Cardiac fibroblast (primary cell): ENCODE measurements around the gene RTL5.
A peak's percentile ranks its signal among the peaks of the same experiment; 100 is the strongest.

Source experiments
- DNase-seq, 2 donors: peaks; one replicate each; pipeline versions ENCODE4 v3.0.0 to v3.0.0-alpha.2; 2010; ENCODE audit warnings: low read depth in 2 of 2
- H3K4me3 ChIP-seq, 2 donors: replicated peaks in 1 of 2; 1 replicate in 1 of 2; 2 replicates in 1 of 2; pipeline ENCODE4 v1.5.1; 2011; ENCODE audit warnings: low read depth in 2 of 2, low read length in 2 of 2, mild to moderate bottlenecking in 2 of 2, moderate library complexity in 1 of 2
- TF ChIP-seq, protein P1 (sequence below): IDR thresholded peaks from one replicate; pipeline ENCODE4 v1.5.1; 2011; ENCODE audit warnings: low read depth, mild to moderate bottlenecking, low read length, inconsistent platforms

RTL5 gene

DNA sequence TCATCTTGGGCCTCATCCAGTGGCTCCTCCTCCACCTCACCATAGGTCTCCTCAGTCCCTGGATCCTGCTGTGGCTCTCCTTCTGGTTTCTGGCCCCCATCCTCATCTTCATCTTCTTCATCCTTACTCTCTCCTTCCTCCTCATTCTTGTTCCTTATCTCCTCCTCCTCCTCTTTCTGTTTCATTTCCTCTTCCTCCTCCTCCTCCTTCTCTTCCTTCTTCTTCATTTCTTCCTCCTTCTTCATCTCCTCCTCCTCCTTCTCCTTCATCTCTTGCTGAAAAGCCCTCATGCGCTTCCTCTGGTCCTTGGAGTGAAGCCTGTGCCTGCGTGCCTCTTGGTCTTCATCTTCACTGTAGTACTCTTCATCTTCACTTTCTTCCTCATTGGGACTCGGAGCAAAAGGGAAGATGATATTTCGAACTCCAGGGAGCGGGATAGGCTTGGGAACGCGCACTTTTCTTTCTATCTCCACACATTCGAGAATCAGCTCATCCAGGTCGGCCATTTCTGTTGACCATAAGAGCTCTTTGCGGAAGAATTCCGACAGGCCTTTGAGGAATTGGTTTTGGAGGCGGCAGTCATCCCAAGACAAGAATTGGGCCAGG, 1.5 kb downstream of the RTL5 start:
- DNase-seq: no peak
- TF ChIP-seq, protein P1, sequence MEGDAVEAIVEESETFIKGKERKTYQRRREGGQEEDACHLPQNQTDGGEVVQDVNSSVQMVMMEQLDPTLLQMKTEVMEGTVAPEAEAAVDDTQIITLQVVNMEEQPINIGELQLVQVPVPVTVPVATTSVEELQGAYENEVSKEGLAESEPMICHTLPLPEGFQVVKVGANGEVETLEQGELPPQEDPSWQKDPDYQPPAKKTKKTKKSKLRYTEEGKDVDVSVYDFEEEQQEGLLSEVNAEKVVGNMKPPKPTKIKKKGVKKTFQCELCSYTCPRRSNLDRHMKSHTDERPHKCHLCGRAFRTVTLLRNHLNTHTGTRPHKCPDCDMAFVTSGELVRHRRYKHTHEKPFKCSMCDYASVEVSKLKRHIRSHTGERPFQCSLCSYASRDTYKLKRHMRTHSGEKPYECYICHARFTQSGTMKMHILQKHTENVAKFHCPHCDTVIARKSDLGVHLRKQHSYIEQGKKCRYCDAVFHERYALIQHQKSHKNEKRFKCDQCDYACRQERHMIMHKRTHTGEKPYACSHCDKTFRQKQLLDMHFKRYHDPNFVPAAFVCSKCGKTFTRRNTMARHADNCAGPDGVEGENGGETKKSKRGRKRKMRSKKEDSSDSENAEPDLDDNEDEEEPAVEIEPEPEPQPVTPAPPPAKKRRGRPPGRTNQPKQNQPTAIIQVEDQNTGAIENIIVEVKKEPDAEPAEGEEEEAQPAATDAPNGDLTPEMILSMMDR: no peak
- no peak overlapping the region for H3K4me3 ChIP-seq

DNA sequence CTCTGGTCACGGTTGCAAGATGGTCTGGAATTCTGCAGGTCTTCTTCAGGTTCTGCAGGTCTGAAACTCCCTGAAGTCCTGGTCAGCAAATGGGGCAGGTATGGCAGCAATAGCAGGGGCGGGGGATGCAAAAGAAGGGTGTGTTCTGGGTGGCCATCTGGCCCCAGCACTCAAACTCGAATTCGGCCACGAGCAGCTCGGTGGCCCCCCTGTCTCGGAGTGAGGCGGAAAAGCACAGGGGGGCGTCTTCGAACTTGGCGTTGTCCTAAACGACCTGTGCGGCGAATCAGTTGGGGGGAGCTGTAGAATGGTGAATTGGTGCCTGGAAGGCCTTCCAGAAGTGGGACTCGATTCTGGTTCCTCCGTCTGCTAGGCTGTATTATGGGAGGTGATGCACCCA, 2.1 kb downstream of the RTL5 start:
- H3K4me3 ChIP-seq: no peak overlapping the region
- no peak for DNase-seq
- TF ChIP-seq, protein P1: no peak

DNA sequence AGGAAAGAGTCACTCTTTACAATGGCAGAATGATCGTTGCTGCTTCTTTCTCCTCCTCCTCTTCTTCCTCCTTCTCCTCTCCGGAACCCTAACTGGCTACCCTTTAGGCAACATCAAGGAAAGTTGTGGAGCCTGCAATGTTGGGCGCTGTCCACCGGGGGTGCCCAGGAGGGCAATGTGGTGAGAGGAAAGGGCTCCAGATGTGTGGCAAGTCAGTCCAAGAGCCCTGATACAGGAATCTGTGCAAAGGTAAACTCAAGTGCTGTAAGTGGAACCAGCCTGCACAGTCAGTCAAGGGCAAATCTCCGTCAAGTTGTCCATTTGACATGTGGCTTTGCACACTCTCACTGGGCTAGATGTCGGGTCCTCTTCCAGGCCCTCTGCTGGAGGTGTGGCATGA, 2.8 kb downstream of the RTL5 start:
- no peak overlapping the region for H3K4me3 ChIP-seq
- peak in 1 of 2 donors; percentile 23 for DNase-seq
- TF ChIP-seq, protein P1: peak; percentile 56

DNA sequence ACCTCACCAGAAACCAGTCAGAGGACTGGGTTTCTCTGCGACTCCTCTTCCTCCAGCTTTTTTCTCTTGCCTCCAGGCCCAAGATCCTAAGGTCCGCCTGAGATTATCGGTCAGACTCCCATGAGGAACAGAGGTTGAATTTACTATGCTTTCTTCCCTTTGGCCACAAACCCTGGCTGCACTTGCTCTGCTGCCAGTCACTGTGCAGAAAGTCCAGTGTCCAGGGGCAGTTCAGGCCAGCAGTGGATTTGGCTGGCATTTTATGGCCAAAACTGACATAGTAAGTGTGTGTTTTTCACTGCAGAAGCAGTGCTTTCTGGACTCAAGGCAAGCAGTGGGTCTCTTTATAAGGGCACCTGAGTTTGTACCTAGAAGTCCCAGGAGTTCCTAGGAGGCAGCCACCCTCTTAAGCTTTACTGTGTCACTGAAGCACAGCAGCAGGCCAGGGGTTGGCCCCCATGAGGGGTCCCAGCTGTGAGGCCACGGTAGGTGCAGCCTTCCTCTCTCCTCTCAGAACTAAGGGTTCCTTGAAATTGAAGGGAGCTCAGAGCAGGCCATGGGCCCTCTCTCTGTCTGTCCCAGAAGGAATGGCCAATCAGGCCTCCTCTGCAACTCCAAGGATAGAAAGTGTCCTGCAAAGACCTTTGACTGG, 3.4 kb downstream of the RTL5 start:
- no peak overlapping the region for H3K4me3 ChIP-seq
- DNase-seq: no peak
- TF ChIP-seq, protein P1: no peak

DNA sequence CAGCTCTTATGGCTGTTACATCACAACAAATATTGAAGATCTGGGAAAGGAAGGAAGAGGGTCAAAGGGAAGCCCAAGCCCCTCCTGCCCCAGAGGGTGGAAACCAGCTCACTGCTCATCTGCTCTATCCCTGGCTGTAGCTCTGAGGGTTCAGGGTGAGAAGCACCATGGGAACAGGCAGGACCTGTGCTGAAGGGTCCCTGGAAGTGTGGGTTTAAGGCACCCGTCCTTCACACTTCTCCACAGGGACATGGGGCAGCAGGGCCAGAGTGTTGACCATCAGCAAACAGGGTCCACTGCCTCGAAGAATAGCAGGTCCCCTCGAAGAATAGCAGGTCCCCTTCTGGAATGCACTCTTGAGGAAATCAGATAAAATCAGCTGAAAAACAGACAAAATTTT, 4.4 kb downstream of the RTL5 start:
- TF ChIP-seq, protein P1: no peak
- H3K4me3 ChIP-seq: no peak overlapping the region

DNA sequence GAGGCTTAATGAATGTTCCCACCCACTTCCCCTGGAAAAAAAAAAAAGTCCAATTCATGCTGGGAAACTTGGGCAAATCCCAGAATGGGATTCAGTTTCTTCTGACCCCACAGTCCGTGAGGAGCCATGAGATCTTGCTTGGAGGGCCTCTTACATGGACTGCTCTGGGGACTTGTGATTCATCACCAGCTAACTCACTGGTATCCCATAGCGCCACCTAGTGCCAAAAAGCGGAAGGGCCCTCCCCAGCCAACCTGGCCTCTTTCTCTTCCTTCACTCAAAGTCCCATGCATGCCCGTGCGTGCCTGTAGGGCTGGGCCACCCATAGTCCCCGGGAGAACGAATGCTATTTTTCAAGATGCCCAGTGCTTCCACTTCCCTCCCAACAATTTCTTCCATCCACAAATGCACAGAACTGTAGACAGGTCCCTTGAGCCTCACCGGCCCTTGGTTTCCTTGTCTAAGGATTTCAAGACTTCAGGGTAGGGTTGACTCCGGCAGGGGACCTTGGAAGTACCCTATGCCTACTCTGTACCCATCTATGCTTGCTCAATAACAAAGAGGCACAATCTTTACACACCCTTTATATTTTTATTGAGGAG, 5.1 kb downstream of the RTL5 start:
- peak; percentile 82 to 95 for DNase-seq
- H3K4me3 ChIP-seq: no peak overlapping the region
- TF ChIP-seq, protein P1: peak; percentile 79

More for the DNA sequence above, 4.4 kb downstream of the RTL5 start:
- DNase-seq: no peak
